Globus pallidus (tissue), 1 donor: Measurements from ENCODE around the gene HHIPL1.

ENCODE experiments used
- DNase-seq: peaks from one replicate; pipeline ENCODE4 v3.0.0-alpha.2; 2015; ENCODE audit warnings: low spot score

The HHIPL1 gene

GRCh38 chr14:99644723-99645544 is at the start of gene HHIPL1:
HHIPL1 (plus strand) TSS chr14:99645129; CDS start chr14:99645208, 79 bp downstream.
- DNase-seq: no peak

GRCh38 chr14:99595524-99595923 is 49.4 kb upstream of the HHIPL1 start:
- no peak for DNase-seq

DNA sequence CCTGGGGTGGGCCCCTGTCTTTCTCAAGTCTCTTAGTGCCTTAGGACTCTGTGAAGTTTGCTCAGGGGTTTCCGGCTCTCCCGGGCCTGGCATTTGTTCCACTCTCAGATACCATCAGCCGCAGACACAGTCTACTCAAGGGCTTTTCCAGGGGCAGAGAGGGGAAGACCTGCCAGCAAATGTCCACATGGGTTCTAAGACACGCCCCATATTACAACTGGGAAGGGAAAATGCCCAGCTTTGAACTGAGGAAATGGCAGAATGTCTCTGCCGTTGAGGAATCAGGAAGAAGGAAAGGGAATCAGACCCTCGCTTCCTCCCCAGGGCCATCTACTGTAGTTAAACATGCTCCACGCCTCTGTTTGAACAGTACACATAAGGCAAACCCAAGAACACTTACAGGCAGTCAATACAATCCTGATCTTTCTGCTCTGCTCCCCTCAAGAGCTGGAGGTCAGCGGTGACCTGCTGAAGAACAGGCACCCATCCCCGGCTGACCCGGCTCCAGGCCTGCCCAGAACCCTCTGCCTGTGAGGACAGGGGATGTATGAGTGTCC is 48.8 kb upstream of the HHIPL1 start:
- DNase-seq: no peak

GRCh38 chr14:99596772-99597171 is 48.2 kb upstream of the HHIPL1 start:
- DNase-seq: no peak

DNA sequence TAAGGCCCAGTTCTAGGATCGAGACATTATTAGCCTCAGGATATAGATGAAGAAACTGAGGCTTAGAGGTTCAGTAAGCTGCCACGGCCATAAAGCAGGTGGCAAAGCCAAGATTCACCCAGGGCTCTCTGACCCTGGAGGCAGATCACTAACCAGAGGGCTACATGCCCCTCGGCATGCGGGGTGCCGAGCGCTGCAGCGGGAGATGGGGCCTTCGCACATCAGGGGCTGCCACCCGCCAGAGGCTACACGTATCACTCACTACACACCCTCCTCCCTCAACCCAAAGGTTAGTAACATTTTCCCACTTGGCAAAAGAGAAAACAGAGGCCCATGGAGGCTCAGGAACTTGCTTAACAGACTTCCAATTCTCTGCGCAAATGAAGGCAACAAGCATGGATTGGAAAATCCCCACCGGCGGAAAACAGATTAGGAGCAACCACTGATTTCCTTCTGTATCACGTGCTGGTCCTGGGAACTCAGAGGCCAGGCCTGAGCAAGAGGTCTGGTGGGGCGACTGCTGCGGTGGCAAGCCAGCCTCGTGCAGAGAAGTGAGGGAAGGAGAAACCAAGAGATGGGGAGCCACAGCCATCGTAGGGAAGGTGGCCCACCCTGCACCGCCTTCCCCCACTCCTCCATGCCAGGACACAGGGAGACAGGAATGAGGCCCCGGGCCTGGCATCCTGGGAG is 46.9 kb upstream of the HHIPL1 start:
- no peak for DNase-seq

- peak; percentile 61 for DNase-seq
Measured at GRCh38 chr14:99598774-99599173, 46.2 kb upstream of the HHIPL1 start.

DNA sequence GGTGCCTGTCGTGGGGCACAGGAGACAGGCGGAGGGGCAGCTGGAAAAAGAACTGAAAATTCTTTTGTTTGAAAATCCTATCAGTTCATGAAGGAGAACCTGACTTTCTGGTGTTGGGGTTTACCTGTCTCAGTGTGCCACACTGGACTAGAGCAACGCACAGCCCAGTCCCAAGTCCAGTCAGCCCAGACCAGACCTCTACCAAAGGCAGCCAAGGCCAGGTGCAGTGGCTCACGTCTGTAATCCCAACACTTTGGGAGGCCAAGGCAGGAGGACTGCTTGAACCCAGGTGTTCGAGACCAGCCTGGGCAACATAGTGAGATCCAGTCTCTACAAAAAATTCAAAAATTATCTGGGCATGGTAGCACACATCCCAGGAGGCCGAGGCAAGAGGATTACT is 45.5 kb upstream of the HHIPL1 start:
- DNase-seq: no peak

DNA sequence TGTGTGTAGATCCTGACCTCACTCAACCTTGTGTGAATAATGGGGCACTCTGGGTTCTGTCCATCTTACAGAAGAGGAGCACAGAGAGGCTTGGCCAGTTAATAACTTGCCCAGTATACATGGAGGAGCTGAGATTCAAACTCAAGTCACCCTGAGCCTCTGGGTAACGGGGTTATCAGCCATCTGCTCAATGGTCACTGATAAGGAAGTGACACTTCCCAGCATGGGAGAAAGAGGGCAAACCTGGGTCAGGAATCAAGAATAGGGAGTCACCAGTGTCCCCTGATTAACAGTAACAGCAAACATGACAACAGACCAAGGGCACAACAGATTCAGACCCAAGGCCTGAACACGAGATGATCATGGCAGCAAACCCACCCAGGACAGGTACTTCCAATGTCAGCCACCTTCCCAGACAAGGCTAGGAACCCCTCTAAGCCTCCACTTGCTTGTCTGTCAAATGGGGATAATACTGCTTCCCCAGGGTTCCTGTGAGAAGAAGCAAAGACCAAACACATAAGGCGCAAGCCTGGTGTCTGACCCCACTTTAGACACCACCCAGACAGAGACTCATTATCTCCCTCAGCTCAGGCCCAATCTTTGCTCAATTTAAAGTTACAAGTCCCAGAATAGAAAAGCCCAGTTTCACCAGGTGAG is 44.6 kb upstream of the HHIPL1 start:
- DNase-seq: no peak

DNA sequence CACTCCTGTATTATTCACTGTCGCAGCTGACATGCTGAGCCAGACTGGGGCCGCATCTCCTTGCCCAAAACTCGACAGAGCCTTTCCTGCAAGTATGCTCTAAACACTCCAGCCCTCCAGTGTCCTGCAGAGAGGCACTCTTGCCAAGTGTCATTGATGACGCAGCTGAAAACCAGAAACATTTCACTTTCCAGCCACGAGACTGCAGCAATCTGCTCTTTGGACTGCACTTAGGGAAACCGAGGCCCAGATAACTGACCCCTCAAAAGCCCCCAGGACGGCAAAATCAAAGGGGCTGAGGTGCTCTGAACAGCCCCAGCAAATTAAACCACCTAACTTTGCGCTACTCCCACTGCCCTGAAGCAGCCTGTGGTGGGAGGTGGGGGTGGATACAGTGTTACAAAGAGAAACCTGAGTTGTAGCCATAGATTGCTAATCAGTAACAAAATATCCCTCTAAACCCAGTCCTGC is 43.5 kb upstream of the HHIPL1 start:
- DNase-seq: no peak

GRCh38 chr14:99602054-99602787 is 42.7 kb upstream of the HHIPL1 start:
- DNase-seq: no peak

- no peak for DNase-seq
Measured at GRCh38 chr14:99602788-99603415, 42.0 kb upstream of the HHIPL1 start.

- DNase-seq: no peak
Measured at GRCh38 chr14:99603471-99604277, 41.3 kb upstream of the HHIPL1 start, which contains the start of gene CCDC85C. CCDC85C (minus strand) TSS chr14:99604207; CDS start chr14:99603959, 248 bp downstream.

- DNase-seq: peak; percentile 95
Measured at GRCh38 chr14:99604278-99604765, 40.6 kb upstream of the HHIPL1 start.

DNA sequence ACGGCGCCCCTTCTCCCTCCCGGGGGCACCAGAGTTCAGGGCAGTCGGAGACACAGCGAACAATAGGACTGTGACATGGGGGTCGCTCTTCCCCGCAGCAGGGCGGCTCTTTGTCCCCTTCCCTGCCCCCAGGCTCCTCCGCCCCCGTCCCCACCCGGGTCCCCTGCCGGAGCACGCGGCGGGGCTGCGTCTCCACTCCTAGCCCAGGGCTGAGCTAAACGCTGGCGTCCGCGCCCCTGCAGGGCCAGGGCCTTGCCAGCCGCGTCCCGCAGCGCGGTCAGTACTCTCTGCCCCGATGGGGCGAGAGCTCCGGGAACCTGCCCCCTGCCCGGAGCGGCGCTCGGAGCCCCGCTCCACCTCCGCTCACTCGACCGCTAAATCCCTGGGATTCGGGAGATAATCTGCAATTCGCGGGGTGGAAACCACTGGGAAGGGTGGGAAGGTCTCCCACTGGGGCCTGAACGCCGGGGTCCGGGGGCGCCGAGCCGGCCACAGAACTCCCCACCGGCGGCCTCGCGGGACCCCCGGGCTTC is 40.1 kb upstream of the HHIPL1 start:
- no peak for DNase-seq

DNA sequence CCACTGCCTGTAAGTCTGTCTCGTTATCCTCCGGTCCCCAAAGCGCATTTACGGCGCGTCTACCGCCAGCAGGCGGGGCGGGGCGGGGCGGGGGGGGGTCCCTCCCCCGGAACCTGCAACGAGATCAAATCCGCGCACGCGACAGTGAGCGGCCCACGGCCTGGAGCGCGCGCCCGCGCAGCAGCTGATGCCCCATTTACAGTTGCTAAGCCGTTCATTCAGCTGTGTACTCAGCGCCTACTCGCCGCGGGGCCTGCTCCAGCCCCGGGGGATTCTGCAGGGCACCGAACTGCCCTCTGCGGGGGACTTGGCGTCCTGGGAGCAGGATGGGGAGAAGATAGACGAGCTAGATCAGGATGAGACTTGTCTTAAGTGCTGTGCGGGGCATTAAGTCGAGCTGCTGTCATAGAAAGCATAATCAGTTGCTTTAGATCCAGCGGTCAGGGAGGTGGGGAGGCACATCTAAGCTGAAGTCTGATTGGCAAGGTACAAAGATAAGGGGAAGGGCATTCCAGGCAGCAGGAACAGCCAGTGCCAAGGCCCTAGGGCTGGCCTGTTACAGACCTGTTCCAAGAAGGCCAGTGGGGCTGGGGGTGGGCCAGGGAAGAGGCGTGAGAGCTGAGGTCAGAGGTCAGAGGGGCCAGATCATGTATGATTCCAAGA is 39.5 kb upstream of the HHIPL1 start:
- peak; percentile 49 for DNase-seq

DNA sequence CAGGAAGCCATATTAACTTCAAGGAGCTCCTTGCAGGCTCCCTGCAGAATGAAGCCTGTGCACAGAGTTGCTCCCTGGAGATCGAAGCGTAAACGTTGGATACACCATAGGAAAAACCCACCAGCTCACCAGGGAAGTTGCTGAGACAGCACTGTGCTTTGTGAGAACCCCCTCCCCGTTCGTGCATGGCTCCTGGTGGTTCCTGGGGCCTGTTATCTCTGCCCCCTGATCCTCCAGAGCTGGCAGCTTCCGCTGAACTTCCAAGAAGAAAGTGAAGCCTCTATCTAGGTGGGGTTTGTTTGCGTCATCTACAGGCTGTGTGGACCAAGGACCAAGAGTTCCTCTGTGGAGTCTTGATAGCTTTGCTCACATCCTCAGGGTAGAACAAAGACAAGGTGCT is 38.6 kb upstream of the HHIPL1 start:
- no peak for DNase-seq

GRCh38 chr14:99608591-99608990 is 36.3 kb upstream of the HHIPL1 start:
- DNase-seq: no peak

GRCh38 chr14:99609245-99610170 is 35.4 kb upstream of the HHIPL1 start:
- DNase-seq: no peak
